ENCODE data around the gene CCDC13.
"Not testable (repeated sequence)": the region's sequence is repeated elsewhere in the genome, so short reads cannot be mapped to it uniquely, and the experiment has no call there.

DNA sequence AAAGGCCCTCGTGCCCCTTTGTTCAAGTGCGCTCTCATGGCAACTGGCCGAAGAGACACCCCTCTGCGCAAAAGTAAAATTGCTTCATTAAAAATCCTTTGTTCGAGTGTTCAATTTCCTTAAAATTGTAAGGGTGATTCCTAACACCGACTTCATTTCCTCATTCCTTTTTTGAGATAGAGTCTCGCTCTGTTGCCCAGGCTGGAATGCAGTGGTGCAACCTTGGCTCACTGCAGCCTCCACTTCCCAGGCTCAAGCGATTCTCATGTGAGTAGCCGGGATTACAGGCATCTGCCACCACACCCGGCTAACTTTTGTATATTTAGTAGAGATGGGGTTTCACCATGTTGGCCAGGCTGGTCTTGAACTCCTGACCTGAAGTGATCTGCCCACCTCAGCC is 37.7 kb upstream of the CCDC13 start:
- TF ChIP-seq POLR2AphosphoS5 (IDR thresholded peaks at IDR 0.05; ENCODE audit: insufficient read depth, low read depth, low read length); MYC (IDR thresholded peaks at IDR 0.05; ENCODE audit: low read depth, low read length); EZH2 (IDR thresholded peaks at IDR 0.05; ENCODE audit: borderline replicate concordance, low read depth, low read length, severe bottlenecking); POLR2A (IDR thresholded peaks at IDR 0.05; ENCODE audit: low read depth, low read length); FOS (IDR thresholded peaks at IDR 0.05; ENCODE audit: borderline replicate concordance, insufficient read depth, low read length): not testable (repeated sequence)
- TF ChIP-seq, protein P1, sequence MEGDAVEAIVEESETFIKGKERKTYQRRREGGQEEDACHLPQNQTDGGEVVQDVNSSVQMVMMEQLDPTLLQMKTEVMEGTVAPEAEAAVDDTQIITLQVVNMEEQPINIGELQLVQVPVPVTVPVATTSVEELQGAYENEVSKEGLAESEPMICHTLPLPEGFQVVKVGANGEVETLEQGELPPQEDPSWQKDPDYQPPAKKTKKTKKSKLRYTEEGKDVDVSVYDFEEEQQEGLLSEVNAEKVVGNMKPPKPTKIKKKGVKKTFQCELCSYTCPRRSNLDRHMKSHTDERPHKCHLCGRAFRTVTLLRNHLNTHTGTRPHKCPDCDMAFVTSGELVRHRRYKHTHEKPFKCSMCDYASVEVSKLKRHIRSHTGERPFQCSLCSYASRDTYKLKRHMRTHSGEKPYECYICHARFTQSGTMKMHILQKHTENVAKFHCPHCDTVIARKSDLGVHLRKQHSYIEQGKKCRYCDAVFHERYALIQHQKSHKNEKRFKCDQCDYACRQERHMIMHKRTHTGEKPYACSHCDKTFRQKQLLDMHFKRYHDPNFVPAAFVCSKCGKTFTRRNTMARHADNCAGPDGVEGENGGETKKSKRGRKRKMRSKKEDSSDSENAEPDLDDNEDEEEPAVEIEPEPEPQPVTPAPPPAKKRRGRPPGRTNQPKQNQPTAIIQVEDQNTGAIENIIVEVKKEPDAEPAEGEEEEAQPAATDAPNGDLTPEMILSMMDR (IDR thresholded peaks at IDR 0.05; ENCODE audit: extremely low read depth in 1 of 2, insufficient read depth in 1 of 2, low read depth in 1 of 2, low read length in 2 of 2) = not testable (repeated sequence)
- TF ChIP-seq, protein P2, sequence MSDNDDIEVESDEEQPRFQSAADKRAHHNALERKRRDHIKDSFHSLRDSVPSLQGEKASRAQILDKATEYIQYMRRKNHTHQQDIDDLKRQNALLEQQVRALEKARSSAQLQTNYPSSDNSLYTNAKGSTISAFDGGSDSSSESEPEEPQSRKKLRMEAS (IDR thresholded peaks at IDR 0.05; ENCODE audit: insufficient read depth, insufficient read length) = not testable (repeated sequence)

Measured in endothelial cell of umbilical vein (primary cell).